ENCODE data around the gene PTGR3.
A peak's percentile ranks its signal among the peaks of the same experiment; 100 is the strongest.

The PTGR3 gene

DNA sequence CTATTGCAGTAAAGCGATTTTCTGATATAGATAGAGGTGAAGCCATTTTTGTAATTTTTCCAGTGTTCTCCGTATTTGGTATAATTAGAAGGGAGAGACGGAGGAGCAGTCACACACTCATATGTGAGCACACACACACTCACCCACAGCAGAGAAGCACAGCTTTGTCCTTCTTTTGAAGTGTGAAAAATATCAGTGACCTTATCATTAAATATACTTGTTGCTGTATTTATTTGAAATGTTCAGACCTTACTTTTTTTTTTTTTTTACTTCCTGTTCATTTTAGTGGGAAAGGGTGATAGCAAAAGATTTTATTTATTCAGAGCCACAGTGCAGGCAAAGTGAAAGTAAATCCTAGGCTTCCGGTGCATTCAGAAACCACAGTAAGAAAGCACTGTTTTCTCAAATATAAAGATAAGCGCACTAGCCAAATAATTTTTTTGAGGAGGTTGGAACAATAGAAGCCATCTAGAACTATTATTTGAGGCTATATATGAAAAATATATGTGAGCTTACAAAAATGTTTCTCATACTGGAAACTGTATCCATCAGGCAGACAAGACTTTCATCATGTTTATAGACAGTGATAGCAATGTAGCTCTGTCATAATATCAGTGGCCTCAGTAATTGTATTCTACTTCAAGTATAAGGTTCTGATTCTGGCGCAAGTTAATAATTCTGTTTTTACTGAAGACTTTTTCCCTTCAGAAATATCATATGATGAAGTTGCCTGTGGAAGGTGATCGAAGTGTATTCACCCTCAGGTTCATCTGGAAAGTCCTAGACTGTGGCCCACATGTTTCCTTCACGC lies 38.9 kb upstream of the PTGR3 start:
- peak overlapping the region; percentile 23 to 43 for H3K4me3 ChIP-seq (replicated peaks in 1 of 2; ENCODE audit: low read depth in 2 of 2, low read length in 2 of 2)
- TF ChIP-seq, protein P1, sequence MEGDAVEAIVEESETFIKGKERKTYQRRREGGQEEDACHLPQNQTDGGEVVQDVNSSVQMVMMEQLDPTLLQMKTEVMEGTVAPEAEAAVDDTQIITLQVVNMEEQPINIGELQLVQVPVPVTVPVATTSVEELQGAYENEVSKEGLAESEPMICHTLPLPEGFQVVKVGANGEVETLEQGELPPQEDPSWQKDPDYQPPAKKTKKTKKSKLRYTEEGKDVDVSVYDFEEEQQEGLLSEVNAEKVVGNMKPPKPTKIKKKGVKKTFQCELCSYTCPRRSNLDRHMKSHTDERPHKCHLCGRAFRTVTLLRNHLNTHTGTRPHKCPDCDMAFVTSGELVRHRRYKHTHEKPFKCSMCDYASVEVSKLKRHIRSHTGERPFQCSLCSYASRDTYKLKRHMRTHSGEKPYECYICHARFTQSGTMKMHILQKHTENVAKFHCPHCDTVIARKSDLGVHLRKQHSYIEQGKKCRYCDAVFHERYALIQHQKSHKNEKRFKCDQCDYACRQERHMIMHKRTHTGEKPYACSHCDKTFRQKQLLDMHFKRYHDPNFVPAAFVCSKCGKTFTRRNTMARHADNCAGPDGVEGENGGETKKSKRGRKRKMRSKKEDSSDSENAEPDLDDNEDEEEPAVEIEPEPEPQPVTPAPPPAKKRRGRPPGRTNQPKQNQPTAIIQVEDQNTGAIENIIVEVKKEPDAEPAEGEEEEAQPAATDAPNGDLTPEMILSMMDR (IDR thresholded peaks at IDR 0.05; ENCODE audit: low read depth, low read length): no peak
- DNase-seq (ENCODE audit: low read depth in 2 of 2): peak; percentile 69 to 77

DNA sequence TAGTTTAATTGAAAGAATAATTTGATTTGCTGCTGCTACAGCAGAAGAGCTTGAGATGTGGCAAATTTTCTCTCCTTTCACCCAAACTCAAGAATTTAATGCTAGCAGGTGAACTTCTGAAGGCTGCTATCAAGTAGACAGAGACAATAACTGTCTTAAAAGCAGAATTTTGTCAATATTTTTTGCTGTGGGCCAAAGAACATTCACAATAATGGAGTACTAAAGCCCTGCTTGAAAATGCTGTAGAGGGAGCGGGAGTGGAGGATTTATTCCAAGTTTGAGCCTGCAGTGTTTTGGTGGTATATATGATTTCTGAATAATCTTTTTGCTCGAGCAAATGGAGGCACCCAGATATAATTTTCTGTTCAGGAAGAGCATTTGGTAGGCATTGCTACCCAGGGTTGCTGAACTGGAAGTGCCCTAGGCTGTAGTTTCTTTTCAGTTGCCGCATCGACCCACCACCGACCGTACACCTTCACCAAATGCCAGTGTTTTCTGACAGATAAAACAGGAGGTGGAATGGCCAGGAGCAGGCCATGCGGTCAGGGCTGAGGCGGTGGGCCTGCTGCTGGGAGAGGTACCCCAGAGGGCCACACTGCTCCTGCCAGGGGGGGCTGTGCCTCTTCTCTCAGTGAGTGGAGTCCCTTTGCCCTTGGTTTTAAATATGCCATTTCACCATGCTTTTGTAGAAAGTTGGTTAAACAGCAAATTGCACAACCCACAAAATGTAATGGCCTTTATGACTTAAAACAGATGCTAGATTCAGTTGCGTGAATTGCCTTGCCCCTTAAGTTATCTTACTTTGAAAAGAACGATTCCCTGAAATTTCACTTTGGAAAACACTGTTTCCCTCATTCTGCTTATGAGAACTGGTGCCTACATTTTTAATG lies 38.0 kb upstream of the PTGR3 start:
- TF ChIP-seq, protein P1 (IDR thresholded peaks at IDR 0.05; ENCODE audit: low read depth, low read length): no peak
- peak overlapping the region; percentile 19 to 43 for H3K4me3 ChIP-seq (replicated peaks in 1 of 2; ENCODE audit: low read depth in 2 of 2, low read length in 2 of 2)
- DNase-seq (ENCODE audit: low read depth in 2 of 2): peak; percentile 62 to 67

DNA sequence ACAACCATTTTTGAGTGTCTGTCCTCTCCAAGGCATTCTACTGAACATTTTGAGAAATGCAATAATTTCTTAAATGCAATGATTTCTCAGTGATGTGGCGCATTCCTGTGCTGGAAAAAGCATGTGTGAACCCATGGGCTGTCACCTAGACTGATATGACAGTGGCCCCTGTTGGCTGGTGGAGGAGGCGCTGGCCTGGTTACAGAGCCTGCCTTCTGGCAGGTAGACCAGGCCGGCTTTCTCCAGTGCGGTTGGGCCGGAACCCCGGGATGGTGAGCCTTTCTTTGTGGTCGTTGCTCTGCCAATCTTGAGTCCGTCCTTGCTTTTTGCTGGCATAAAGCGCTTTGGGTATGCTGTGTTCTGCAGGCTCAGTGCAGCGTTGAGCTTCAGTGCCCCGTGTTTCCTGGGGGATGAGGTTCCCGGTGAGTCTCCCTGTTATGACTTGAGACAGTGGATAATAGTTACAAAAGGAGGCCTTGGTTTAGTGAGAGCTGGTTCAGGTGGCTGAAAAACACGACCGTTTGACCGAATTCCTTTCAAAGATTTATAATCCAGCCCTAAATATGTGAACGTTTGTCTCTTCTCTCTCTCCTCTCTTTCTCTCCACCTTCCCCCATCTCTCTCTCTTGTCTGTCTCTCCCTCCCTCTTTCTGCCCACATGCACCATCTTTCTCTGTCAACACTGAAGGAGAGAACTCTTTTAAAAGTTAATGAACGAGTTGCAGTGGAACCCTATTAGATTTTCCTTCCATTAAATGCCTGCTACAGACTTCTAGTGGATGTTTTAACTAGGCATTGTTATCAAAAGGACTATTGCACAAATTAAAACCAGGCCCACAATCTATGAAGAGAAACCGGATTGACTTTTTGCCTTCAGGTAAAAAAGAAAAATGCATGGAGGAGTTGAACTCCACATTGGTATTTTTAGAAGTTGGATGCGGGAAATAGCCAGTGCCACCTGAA lies 35.7 kb upstream of the PTGR3 start:
- TF ChIP-seq, protein P1 (IDR thresholded peaks at IDR 0.05; ENCODE audit: low read depth, low read length): no peak
- no peak overlapping the region for H3K4me3 ChIP-seq (replicated peaks in 1 of 2; ENCODE audit: low read depth in 2 of 2, low read length in 2 of 2)
- DNase-seq (ENCODE audit: low read depth in 2 of 2): no peak

DNA sequence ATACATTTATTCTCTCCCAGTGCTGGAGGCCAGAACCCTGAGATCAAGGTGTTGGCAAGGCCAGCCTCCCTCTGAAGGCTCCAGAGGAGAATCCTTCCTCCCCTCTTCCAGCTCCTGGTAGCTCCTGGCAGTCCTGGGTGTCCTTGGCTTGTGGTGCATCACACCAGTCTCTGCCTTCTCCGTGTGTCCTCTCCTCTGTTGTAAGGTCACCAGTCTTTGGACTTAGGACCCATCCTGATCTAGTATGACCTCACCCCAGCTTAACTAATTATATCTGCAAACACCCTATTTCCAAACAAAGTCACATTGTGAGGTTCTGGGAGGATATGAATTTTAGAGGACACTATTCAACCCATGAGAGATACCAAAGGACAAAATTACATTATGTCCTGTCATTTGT lies 32.8 kb upstream of the PTGR3 start:
- TF ChIP-seq, protein P1 (IDR thresholded peaks at IDR 0.05; ENCODE audit: low read depth, low read length): no peak
- no peak overlapping the region for H3K4me3 ChIP-seq (replicated peaks in 1 of 2; ENCODE audit: low read depth in 2 of 2, low read length in 2 of 2)
- no peak for DNase-seq (ENCODE audit: low read depth in 2 of 2)

DNA sequence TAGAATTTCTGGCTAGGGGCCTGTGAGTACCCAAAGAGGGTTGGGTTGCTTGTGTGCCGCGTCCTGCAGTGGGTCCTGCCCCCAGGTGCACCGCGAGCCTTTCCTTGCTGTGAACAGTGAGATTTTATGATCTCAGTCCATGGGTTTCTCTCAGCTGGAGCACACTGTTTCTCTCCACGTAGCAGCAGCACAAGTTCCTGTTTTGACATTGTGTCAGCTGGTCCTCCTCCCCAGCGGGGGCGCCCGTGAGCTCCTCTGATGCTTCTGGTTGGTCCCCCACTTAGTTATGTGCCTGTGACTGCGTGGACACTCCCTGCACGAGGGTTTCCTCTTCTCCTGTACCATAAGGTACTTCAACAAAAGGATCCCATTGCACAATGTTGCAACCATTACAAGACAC lies 31.5 kb upstream of the PTGR3 start:
- DNase-seq (ENCODE audit: low read depth in 2 of 2): no peak
- H3K4me3 ChIP-seq (replicated peaks in 1 of 2; ENCODE audit: low read depth in 2 of 2, low read length in 2 of 2): no peak overlapping the region
- TF ChIP-seq, protein P1 (IDR thresholded peaks at IDR 0.05; ENCODE audit: low read depth, low read length): no peak

DNA sequence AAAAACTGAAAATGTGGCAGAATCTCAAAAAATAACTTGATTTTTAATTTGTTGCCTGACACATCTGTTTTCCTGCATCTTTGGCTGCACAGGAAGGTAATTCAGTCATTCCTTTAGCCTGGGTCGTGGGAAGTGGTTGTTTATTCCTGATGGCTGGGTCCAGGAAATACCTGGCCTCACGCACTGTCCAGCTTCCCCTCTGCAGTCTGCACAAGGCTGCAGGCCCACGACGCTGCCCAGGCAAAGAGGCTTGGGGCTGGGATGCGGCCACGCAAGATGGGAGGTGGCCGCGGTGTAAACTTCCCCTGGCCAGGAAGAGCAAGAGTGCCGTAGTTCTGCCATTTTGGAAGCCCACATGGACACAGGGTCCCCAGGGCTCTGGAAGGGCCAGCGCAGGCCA lies 29.8 kb upstream of the PTGR3 start:
- no peak overlapping the region for H3K4me3 ChIP-seq (replicated peaks in 1 of 2; ENCODE audit: low read depth in 2 of 2, low read length in 2 of 2)
- TF ChIP-seq, protein P1 (IDR thresholded peaks at IDR 0.05; ENCODE audit: low read depth, low read length): no peak
- DNase-seq (ENCODE audit: low read depth in 2 of 2): no peak

All from cardiac fibroblast (primary cell).